Liver (tissue), 9 donors: ENCODE measurements around the gene TNPO3. TPM values are rescaled to one million over a fixed set of nuclear protein-coding genes. Genes with fewer than 3 reads are reported as not detected.
A peak's percentile ranks its signal among the peaks of the same experiment; 100 is the strongest.

Experiments
- DNase-seq: peaks from one replicate; pipeline ENCODE4 v3.0.0-alpha.2; 2017; ENCODE audit warnings: low spot score
- H3K27ac ChIP-seq, 2 donors: one replicate each; pipeline ENCODE4 v1.7.0; 2013; ENCODE audit warnings: inconsistent platforms in 2 of 2, low read length in 2 of 2, control low read depth in 1 of 2, low read depth in 1 of 2, mild to moderate bottlenecking in 1 of 2
- H3K27me3 ChIP-seq, 4 donors: one replicate each; pipeline versions ENCODE4 v1.6.1 to v1.7.0; 2013; ENCODE audit warnings: low read length in 3 of 4, inconsistent platforms in 1 of 4, mild to moderate bottlenecking in 1 of 4, moderate library complexity in 1 of 4; ENCODE audit not compliant: control insufficient read depth in 4 of 4, insufficient read depth in 4 of 4
- H3K36me3 ChIP-seq, 4 donors: one replicate each; pipeline versions ENCODE4 v1.6.1 to v1.7.0; 2013; ENCODE audit warnings: low read length in 3 of 4, mild to moderate bottlenecking in 3 of 4, low read depth in 1 of 4, moderate library complexity in 1 of 4; ENCODE audit not compliant: control insufficient read depth in 4 of 4, insufficient read depth in 3 of 4
- H3K4me1 ChIP-seq, 4 donors: one replicate each; pipeline versions ENCODE4 v1.6.1 to v1.7.0; 2013; ENCODE audit warnings: low read length in 3 of 4, mild to moderate bottlenecking in 3 of 4, moderate library complexity in 1 of 4; ENCODE audit not compliant: control insufficient read depth in 4 of 4, insufficient read depth in 4 of 4
- H3K4me3 ChIP-seq, 3 donors: one replicate each; pipeline versions ENCODE4 v1.6.1 to v1.7.0; 2013; ENCODE audit warnings: low read length in 3 of 3, control low read depth in 1 of 3, low read depth in 1 of 3, mild to moderate bottlenecking in 1 of 3
- H3K9ac ChIP-seq, 2 donors: one replicate each; pipeline ENCODE4 v1.7.0; 2013; ENCODE audit warnings: low read length in 2 of 2, mild to moderate bottlenecking in 2 of 2, moderate library complexity in 2 of 2, control low read depth in 1 of 2, low read depth in 1 of 2
- H3K9me3 ChIP-seq, 4 donors: one replicate each; pipeline versions ENCODE4 v1.6.1 to v1.7.0; 2013; ENCODE audit warnings: low read length in 3 of 4; ENCODE audit not compliant: control insufficient read depth in 4 of 4
- ATF3 ChIP-seq: IDR thresholded peaks from 2 replicates; pipeline ENCODE4 v1.6.1; 2016; ENCODE audit warnings: antibody characterized with exemption
- CTCF ChIP-seq: fragments of 150-350 bp; IDR thresholded peaks from 2 replicates; pipeline ENCODE4 v1.5.1; 2017; ENCODE audit warnings: improper control_type of control experiment, low read depth, low read length; ENCODE audit not compliant: missing input control
- EGR1 ChIP-seq, 2 donors: IDR thresholded peaks; 2 replicates each; pipeline ENCODE4 v1.6.1; 2016 to 2018; ENCODE audit warnings: antibody characterized with exemption in 2 of 2, low read depth in 2 of 2
- FOXA1 ChIP-seq: IDR thresholded peaks from 2 replicates; pipeline ENCODE4 v1.6.1; 2016; ENCODE audit warnings: antibody characterized with exemption
- FOXA2 ChIP-seq: IDR thresholded peaks from 2 replicates; pipeline ENCODE4 v1.6.1; 2016; ENCODE audit warnings: antibody characterized with exemption
- GABPA ChIP-seq, 2 donors: IDR thresholded peaks in 1 of 2; conservative IDR thresholded peaks in 1 of 2; 2 replicates each; pipeline ENCODE4 v1.6.1; 2016; ENCODE audit warnings: antibody characterized with exemption in 2 of 2, mild to moderate bottlenecking in 1 of 2, moderate library complexity in 1 of 2
- HNF4A ChIP-seq, 2 donors: conservative IDR thresholded peaks; 2 replicates each; pipeline ENCODE4 v1.6.1; 2016; ENCODE audit warnings: antibody characterized with exemption in 2 of 2, mild to moderate bottlenecking in 2 of 2
- HNF4G ChIP-seq: IDR thresholded peaks from 2 replicates; pipeline ENCODE4 v1.6.1; 2016; ENCODE audit warnings: antibody characterized with exemption
- JUND ChIP-seq, 2 donors: IDR thresholded peaks; 2 replicates each; pipeline ENCODE4 v1.6.1; 2016; ENCODE audit warnings: antibody characterized with exemption in 2 of 2
- MAX ChIP-seq: IDR thresholded peaks from 2 replicates; pipeline ENCODE4 v1.6.1; 2016; ENCODE audit warnings: antibody characterized with exemption
- NR2F2 ChIP-seq: IDR thresholded peaks from 2 replicates; pipeline ENCODE4 v1.6.1; 2016; ENCODE audit warnings: antibody characterized with exemption
- RAD21 ChIP-seq, 2 donors: IDR thresholded peaks; 2 replicates each; pipeline ENCODE4 v1.6.1; 2016; ENCODE audit warnings: antibody characterized with exemption in 2 of 2, mild to moderate bottlenecking in 2 of 2
- REST ChIP-seq: IDR thresholded peaks from 2 replicates; pipeline ENCODE4 v1.6.1; 2016; ENCODE audit warnings: antibody characterized with exemption, mild to moderate bottlenecking
- RXRA ChIP-seq, 2 donors: IDR thresholded peaks; 2 replicates each; pipeline ENCODE4 v1.6.1; 2017 to 2018; ENCODE audit warnings: antibody characterized with exemption in 2 of 2, mild to moderate bottlenecking in 1 of 2
- SP1 ChIP-seq: IDR thresholded peaks from 2 replicates; pipeline ENCODE4 v1.6.1; 2018; ENCODE audit warnings: antibody characterized with exemption, mild to moderate bottlenecking
- TAF1 ChIP-seq: conservative IDR thresholded peaks from 2 replicates; pipeline ENCODE4 v1.6.1; 2016; ENCODE audit warnings: antibody characterized with exemption, mild to moderate bottlenecking
- YY1 ChIP-seq: IDR thresholded peaks from 2 replicates; pipeline ENCODE4 v1.6.1; 2016; ENCODE audit warnings: antibody characterized with exemption, mild to moderate bottlenecking
- ZBTB33 ChIP-seq: IDR thresholded peaks from 2 replicates; pipeline ENCODE4 v1.6.1; 2016; ENCODE audit warnings: antibody characterized with exemption
- WGBS: extraction: QIAGEN DNeasy Blood & Tissue Kit; methylation state at CpG from one replicate; pipeline ENCODE4 v1.1.7; 2013; 5-methylcytosine and 5-hydroxymethylcytosine counted together
- polyA plus RNA-seq, 2 donors: library from polyadenylated mRNA; stranded (reverse) in 1 of 2; unstranded in 1 of 2; fragments of 200-250 nt in 1 of 2; fragments of >200 nt in 1 of 2; fragmentation: Nextera tagmentation in 1 of 2; extraction: Ambion mirVana in 1 of 2; gene quantifications; one replicate each; pipeline versions ENCODE4 v1.2.1 to v1.2.3, GENCODE V29; 2013 to 2015
- total RNA-seq, 2 donors: library from RNA; depleted of rRNA; stranded (reverse); fragments of >200 nt; gene quantifications; one replicate each; pipeline ENCODE4 v1.2.3, GENCODE V29; 2014
- donor health status: healthy.
- donor health status: healthy.
- donor health status: healthy.
- donor health status: healthy.
- donor health status: healthy.

The TNPO3 gene
- total and polyA plus RNA-seq, 4 donors = 9.2 to 38.9 (median 20.0) TPM

GRCh38 chr7:129055861-129056464, 1.1 kb upstream of the TNPO3 start:
- Histone ChIP-seq H3K27me3 (no peaks in the 10 kb centered on the region), H3K27ac (no peak overlapping the region), H3K36me3 (no peaks in the 10 kb centered on the region), H3K4me3 (peak overlapping the region in 1 of 3 donors; percentile 79), H3K9ac (no peak overlapping the region), H3K4me1 (peaks cover 6 to 28% (median 24%) of the 10 kb centered on the region in 4 donors), H3K9me3 (no peaks in the 10 kb centered on the region)
- no peak for TF ChIP-seq GABPA (IDR thresholded peaks at IDR 0.05 in 1 of 2, conservative IDR thresholded peaks at IDR 0.05 in 1 of 2)
- no peak for TF ChIP-seq EGR1 (IDR thresholded peaks at IDR 0.05; ENCODE audit: low read depth in 2 of 2)
- TF ChIP-seq SP1 = no peak
- TF ChIP-seq FOXA1 = no peak
- TF ChIP-seq HNF4G = no peak
- no peak for TF ChIP-seq ATF3
- TF ChIP-seq HNF4A (conservative IDR thresholded peaks at IDR 0.05) = no peak
- TF ChIP-seq MAX = no peak
- no peak for TF ChIP-seq FOXA2
- DNase-seq = no peak
- WGBS = 88% methylated on average over 22 of the region's 22 CpGs

GRCh38 chr7:129055294-129055816, 444 bp upstream of the TNPO3 start:
- 10% methylated on average over 9 of the region's 9 CpGs for WGBS
- Histone ChIP-seq H3K4me1 (peaks cover 6 to 30% (median 25%) of the 10 kb centered on the region in 4 donors), H3K9ac (peak overlapping the region; percentile 83 to 89), H3K27ac (peak overlapping the region; percentile 94 to 97), H3K27me3 (no peaks in the 10 kb centered on the region), H3K36me3 (no peaks in the 10 kb centered on the region), H3K4me3 (peak overlapping the region; percentile 79 to 96 (median 85)), H3K9me3 (no peaks in the 10 kb centered on the region)
- no peak for DNase-seq
- TF ChIP-seq MAX (no peak), FOXA1 (no peak), ATF3 (no peak), CTCF (no peak), RAD21 (IDR thresholded peaks at IDR 0.05) (no peak), EGR1 (IDR thresholded peaks at IDR 0.05; ENCODE audit: low read depth in 2 of 2) (no peak), NR2F2 (no peak), YY1 (no peak), HNF4G (no peak), TAF1 (no peak), SP1 (no peak), GABPA (IDR thresholded peaks at IDR 0.05 in 1 of 2, conservative IDR thresholded peaks at IDR 0.05 in 1 of 2) (no peak), ZBTB33 (no peak), HNF4A (conservative IDR thresholded peaks at IDR 0.05) (no peak), RXRA (IDR thresholded peaks at IDR 0.05) (no peak), JUND (IDR thresholded peaks at IDR 0.05) (no peak), FOXA2 (no peak), REST (no peak)
